ENCODE data around the gene GRIK1.

The GRIK1 gene

GRCh38 chr21:29771491-29772066, 168.2 kb downstream of the GRIK1 start:
- DNase-seq: no peak

GRCh38 chr21:29763674-29764073, 176.1 kb downstream of the GRIK1 start:
- DNase-seq: no peak

- DNase-seq: no peak
Observed at GRCh38 chr21:29762570-29763082, 177.2 kb downstream of the GRIK1 start.

GRCh38 chr21:29753216-29753615, 186.6 kb downstream of the GRIK1 start:
- no peak for DNase-seq

- DNase-seq: no peak
Observed at GRCh38 chr21:29751473-29752185, 188.2 kb downstream of the GRIK1 start.

- no peak for DNase-seq
Observed at GRCh38 chr21:29749957-29750356, 189.8 kb downstream of the GRIK1 start.

GRCh38 chr21:29749223-29749622, 190.6 kb downstream of the GRIK1 start:
- DNase-seq: no peak

- no peak for DNase-seq
Observed at GRCh38 chr21:29748391-29749167, 191.2 kb downstream of the GRIK1 start.

- DNase-seq: no peak
Observed at GRCh38 chr21:29741761-29742160, 198.0 kb downstream of the GRIK1 start.

- DNase-seq: no peak
Observed at GRCh38 chr21:29739176-29739575, 200.6 kb downstream of the GRIK1 start.

- DNase-seq: no peak
Observed at GRCh38 chr21:29738730-29739129, 201.1 kb downstream of the GRIK1 start.

- DNase-seq: no peak
Observed at GRCh38 chr21:29737186-29737585, 202.6 kb downstream of the GRIK1 start.

- DNase-seq: no peak
Observed at GRCh38 chr21:29730281-29730680, 209.5 kb downstream of the GRIK1 start.

- no peak for DNase-seq
Observed at GRCh38 chr21:29726044-29726443, 213.8 kb downstream of the GRIK1 start.

GRCh38 chr21:29725025-29725736, 214.6 kb downstream of the GRIK1 start:
- DNase-seq: no peak

GRCh38 chr21:29721964-29722363, 217.8 kb downstream of the GRIK1 start:
- DNase-seq: no peak

GRCh38 chr21:29721221-29721620, 218.6 kb downstream of the GRIK1 start:
- DNase-seq: no peak

GRCh38 chr21:29719521-29719920, 220.3 kb downstream of the GRIK1 start:
- no peak for DNase-seq

- no peak for DNase-seq
Observed at GRCh38 chr21:29718081-29718815, 221.5 kb downstream of the GRIK1 start.

- DNase-seq: no peak
Observed at GRCh38 chr21:29717659-29718058, 222.1 kb downstream of the GRIK1 start.

- no peak for DNase-seq
Observed at GRCh38 chr21:29716753-29717152, 223.0 kb downstream of the GRIK1 start.

GRCh38 chr21:29715089-29715488, 224.7 kb downstream of the GRIK1 start:
- DNase-seq: no peak

Data from DMS79 (cell line).